OCI-M2 (cell line): Measurements from ENCODE around the gene PTMS.
A peak's percentile ranks its signal among the peaks of the same experiment; 100 is the strongest.

Experiments
- DNase-seq: peaks from one replicate; lab custom pipeline; 2025; ENCODE audit not compliant: unreplicated experiment; lab: John Stamatoyannopoulos, UW

PTMS gene

DNA sequence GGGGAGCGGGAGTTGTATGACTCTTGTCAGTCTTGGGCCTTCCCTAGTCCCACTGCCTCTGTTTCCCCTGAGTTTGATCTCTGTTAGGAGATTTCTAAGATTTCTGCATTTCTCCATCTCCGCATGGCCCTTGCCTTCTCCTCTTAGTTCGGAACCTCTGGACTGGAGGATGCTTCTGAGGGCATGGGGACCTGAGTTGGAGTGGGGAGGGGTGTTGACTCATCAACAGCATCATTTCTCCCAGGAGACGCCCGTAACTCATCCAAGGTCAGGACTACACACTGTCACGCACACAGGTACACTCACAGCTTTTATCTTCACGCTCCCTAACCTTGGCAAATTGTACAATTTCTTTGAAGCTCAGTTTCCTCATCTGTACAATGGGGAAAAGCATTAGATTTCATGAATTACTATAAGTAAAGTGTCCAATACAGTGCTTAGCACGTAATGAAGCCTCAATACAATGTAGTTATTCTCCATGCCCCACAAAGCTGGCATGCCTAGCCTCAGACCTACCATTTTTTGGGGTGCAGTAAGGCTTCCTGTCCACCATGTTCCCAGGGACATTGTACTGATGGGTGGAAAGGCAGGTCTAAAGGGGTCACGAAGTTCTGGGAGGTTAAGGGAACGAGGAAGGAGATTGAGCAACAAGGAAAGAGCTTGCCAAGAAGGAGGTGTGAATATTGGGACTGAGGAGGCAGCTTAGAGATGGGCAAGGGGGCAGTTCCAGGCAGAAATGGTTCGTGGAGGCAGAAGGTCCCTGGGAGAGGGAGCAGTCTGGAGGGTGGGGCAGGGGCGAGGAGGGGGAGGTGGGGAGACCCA, 5.6 kb downstream of the PTMS start:
- DNase-seq: no peak

- DNase-seq: no peak
Observed at GRCh38 chr12:6772331-6772695, 6.2 kb downstream of the PTMS start, which contains the start of gene LAG3. LAG3 (plus strand) TSS chr12:6772520; CDS start chr12:6772853, 333 bp downstream.

GRCh38 chr12:6772726-6773589, 6.8 kb downstream of the PTMS start:
- DNase-seq: no peak

DNA sequence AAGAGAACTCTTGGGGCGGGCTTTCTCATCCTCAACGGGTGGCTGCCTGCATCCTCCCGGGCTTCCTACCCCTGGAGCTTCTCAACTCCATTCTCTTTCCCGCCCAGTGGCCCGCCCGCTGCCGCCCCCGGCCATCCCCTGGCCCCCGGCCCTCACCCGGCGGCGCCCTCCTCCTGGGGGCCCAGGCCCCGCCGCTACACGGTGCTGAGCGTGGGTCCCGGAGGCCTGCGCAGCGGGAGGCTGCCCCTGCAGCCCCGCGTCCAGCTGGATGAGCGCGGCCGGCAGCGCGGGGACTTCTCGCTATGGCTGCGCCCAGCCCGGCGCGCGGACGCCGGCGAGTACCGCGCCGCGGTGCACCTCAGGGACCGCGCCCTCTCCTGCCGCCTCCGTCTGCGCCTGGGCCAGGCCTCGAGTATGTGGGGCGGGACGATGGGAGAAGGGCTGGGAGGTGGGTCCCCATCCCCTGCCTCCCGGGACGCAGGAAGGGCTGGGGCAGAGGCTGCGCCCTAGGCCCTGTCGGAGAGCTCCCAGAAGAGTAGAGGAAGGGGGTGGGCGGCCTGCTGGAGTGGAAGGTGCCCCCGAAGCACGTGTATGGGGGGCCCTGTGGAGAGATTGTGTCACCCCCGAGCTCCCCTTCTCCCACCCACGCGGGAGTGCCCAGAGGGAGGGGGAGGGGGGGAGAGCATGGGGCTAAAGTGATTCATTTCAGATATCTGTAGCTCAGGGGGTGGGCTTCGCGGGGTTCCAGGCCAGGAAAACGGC, 7.6 kb downstream of the PTMS start:
- no peak for DNase-seq

DNA sequence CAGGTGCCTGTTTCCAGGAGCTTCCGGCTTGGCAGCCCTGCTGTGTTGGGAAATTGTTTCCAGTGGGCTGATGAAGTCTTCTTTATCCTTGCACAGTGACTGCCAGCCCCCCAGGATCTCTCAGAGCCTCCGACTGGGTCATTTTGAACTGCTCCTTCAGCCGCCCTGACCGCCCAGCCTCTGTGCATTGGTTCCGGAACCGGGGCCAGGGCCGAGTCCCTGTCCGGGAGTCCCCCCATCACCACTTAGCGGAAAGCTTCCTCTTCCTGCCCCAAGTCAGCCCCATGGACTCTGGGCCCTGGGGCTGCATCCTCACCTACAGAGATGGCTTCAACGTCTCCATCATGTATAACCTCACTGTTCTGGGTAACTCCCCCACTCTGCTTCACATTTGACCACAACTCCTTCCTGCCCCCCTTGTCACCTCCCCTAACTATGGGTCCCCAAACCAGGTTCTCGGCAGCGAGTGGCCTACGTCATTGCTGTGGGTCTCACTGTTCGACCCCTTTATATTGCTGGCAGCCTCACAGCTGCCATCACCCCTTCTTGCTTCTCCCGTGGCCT, 8.4 kb downstream of the PTMS start:
- DNase-seq: no peak

- no peak for DNase-seq
Observed at GRCh38 chr12:6775185-6776174, 9.3 kb downstream of the PTMS start.

GRCh38 chr12:6777386-6777785, 11.2 kb downstream of the PTMS start:
- DNase-seq: no peak

DNA sequence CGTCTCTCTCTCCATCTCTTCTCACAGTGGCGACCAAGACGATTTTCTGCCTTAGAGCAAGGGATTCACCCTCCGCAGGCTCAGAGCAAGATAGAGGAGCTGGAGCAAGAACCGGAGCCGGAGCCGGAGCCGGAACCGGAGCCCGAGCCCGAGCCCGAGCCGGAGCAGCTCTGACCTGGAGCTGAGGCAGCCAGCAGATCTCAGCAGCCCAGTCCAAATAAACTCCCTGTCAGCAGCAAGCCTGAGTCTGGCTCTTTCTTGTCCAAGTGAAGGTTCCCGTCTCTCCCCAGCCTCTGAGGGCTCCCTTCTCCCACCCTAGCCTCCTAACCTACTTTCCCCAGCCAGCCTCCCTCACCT, 12.0 kb downstream of the PTMS start:
- no peak for DNase-seq

GRCh38 chr12:6778574-6779550, 12.7 kb downstream of the PTMS start:
- DNase-seq: peak; percentile 62

DNA sequence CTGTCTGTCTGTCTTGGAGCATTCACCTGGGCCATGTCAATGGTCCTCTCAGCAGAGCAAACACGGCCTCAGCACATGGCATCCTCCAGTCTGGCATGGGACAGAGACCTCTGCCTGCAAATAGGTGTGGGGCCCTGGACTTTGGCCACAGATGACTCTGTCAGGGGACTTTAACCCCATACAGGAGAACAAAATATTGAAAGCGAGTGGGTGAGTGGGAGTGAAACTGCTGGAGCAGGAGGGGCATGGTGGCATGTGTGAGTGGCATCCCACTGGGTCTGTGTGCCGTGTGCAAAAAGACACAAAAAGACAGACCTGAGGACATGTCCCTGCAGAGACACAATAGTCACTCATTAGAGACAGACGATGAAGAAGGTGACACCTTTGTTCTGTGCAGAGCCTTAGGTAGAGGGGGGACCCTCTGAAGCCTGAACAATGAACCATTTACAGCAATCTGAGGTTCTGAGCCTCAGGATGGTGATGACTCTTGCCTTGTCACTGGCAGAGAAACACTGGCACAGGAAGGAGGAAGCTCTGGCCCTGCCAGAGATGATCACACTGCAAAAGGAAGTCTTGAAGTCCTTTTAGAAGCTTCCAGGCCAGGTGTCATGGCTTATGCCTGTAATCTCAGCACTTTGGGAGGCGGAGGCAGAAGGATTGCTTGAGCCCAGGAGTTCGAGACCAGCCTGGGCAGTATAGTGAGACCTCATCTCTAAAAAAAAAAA, 13.7 kb downstream of the PTMS start:
- no peak for DNase-seq

GRCh38 chr12:6780573-6780972, 14.4 kb downstream of the PTMS start:
- DNase-seq: no peak

- no peak for DNase-seq
Observed at GRCh38 chr12:6782119-6782518, 16.0 kb downstream of the PTMS start.

GRCh38 chr12:6782850-6783566, 16.8 kb downstream of the PTMS start:
- DNase-seq: no peak

DNA sequence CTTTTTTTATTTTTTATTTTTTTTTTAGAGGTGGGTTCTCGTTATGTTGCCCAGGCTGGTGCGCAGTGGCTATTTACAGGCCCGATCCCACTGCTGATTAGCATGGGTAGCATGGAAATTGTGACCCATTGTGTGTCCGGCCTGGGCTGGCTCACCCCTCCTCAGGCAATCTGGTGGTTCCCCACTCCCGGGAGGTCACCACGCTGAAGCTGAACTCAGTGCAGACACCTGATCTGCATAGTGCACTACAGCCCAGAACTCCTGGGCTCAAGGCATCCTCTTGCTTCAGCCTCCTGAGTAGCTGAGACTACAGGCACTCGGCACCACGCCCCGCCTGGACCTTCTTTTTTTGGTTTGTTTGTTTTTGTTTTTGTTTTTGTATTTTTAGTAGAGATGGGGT, 17.7 kb downstream of the PTMS start:
- no peak for DNase-seq

DNA sequence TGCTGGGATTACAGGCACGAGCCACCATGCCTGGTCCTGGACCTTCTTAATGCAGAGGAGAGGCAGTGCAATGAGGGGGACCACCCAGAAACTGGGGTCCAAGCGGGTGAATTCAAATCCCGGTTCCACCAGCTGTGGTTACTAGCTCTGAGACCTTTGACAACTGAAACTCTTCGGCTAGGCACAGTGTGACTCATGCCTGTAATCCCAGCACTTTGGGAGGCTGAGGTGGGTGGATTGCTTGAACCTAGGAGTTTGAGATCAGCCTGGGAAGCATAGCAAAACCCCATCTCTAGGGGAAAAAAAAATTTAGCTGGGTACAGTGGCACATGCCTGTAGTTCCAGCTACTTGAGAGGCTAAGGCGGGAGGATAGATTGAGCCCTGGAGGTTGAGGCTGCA, 18.1 kb downstream of the PTMS start:
- no peak for DNase-seq

DNA sequence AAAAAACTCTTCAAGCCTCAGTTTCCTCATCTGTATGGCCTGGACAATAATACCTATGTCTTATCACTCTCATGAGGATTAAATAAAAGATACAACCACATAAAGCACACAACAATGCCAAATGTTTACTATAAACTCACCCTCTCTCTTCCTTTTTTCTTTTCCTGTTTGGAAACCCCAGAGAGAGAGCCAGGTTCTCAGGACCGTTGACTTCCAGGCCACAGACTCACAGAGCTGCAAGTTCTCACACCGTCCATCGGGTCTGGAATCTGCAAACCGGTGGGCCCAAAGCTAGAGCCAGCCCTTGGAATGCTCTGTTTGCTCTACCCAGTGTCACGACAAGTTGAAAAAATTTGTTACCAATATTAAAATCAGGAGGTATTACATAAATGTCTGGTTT, 18.6 kb downstream of the PTMS start:
- no peak for DNase-seq

GRCh38 chr12:6786416-6787094, 20.4 kb downstream of the PTMS start:
- no peak for DNase-seq
